ENCODE results near the gene UNC45A. TPM values are rescaled to one million over a fixed set of nuclear protein-coding genes. Genes with fewer than 3 reads are reported as not detected.
"Not testable (repeated sequence)": the region's sequence is repeated elsewhere in the genome, so short reads cannot be mapped to it uniquely, and the experiment has no call there.

Gene UNC45A
- total RNA-seq, 1 donor from 2014 or later = 48.9 TPM

- peak; percentile 63 for ATAC-seq
Measured at GRCh38 chr15:90902840-90903732, 32.0 kb upstream of the UNC45A start, which contains the start of gene MAN2A2. Gene MAN2A2 (plus strand): TSS chr15:90903302. CDS start chr15:90904208, 906 bp downstream.

GRCh38 chr15:90903733-90904536 lies 31.1 kb upstream of the UNC45A start:
- ATAC-seq = peak; percentile 24

DNA sequence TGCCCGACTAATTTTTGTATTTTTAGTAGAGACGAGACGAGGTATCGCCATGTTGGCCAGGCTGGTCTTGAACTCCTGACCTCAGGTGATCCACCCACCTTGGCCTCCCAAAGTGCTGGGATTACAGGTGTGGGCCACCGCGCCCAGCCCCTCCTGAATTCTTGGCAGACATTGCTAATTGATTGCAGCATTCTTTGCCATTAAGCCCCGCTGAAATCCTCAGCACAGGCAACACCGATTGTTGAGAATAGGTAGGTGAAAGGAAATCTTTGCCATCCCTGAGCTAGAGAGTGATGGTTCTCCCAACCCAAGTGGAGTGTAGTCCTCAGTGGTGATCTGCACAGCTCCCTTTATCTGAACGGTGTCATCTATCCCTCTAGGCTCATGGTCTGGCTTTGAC lies 30.3 kb upstream of the UNC45A start:
- no peak for ATAC-seq

GRCh38 chr15:90905306-90906180 lies 29.5 kb upstream of the UNC45A start:
- no peak for ATAC-seq

GRCh38 chr15:90906181-90906849 lies 28.8 kb upstream of the UNC45A start:
- no peak for ATAC-seq

DNA sequence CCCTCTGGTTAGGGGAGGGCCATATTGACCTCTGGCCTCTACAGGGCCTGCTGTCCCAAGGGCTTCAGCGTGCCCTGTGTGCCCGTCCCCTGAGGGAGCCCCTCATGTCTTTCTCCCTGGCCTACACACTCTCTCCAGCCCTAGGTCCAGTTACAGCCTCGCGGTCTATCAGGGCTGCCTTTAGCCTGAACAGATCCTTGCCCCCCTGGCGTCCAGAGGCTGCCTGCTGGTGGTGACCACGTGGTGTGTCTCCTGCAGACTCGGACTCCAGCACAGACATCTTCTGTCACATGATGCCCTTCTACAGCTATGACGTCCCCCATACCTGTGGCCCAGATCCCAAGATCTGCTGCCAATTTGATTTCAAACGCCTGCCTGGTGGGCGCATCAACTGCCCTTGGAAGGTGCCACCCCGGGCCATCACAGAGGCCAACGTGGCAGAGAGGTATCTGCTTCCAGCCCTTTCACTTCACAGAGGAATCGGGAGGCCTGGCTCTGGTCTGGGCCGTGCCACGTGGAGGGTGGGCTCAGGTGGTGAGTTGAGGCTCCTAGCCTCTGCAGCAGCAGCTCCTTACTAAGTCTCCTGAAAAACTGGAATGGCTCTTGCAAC lies 27.9 kb upstream of the UNC45A start:
- ATAC-seq = no peak

DNA sequence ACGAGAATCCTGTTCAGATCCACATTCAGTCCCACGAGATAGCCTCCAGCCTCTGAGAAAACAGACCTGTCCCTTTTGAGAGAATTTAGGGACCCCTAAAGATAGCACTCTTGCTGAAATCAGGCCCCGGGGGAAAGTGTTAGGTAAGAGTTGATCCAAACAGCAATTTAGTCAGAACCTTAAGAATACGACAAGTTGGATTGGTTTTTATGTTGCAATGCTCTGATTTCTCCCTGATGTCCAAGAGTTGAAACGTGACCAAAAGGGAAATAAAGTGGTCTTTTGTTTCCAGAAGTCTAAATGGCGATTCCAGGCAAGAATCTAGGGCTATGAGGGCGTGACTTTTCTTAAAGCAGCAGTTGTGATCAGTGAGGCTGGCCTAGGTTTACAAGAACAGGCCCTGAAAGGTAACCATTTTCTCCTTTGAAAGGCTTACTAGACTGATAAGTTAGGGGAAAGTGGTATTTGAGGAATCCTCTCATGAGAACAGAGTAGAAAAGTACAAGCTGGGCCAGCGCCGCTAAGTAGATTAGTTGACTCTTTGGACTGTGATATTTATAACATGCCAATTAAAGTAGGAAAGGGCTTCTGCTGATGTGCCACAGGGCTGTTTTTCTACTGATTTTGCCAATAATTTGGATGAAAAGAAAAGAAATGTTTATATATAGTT lies 27.1 kb upstream of the UNC45A start:
- no peak for ATAC-seq

DNA sequence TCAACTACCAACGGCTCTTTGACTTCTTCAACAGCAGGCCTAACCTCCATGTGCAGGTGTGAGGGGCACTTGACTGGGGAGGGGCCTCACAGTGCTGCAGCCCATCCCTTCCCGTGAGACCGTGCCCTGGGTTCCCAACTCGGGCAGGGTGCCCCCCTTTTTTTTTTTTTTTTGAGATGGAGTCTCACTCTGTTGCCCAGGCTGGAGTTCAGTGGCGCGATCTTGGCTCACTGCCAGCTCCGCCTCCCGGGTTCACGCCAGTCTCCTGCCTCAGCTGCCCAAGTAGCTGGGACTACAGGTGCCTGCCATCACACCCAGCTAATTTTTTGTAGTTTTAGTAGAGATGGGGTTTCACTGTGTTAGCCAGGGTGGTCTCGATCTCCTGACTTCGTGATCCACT lies 25.6 kb upstream of the UNC45A start:
- ATAC-seq = not testable (repeated sequence)

GRCh38 chr15:90909976-90910375 lies 25.1 kb upstream of the UNC45A start:
- no peak for ATAC-seq

DNA sequence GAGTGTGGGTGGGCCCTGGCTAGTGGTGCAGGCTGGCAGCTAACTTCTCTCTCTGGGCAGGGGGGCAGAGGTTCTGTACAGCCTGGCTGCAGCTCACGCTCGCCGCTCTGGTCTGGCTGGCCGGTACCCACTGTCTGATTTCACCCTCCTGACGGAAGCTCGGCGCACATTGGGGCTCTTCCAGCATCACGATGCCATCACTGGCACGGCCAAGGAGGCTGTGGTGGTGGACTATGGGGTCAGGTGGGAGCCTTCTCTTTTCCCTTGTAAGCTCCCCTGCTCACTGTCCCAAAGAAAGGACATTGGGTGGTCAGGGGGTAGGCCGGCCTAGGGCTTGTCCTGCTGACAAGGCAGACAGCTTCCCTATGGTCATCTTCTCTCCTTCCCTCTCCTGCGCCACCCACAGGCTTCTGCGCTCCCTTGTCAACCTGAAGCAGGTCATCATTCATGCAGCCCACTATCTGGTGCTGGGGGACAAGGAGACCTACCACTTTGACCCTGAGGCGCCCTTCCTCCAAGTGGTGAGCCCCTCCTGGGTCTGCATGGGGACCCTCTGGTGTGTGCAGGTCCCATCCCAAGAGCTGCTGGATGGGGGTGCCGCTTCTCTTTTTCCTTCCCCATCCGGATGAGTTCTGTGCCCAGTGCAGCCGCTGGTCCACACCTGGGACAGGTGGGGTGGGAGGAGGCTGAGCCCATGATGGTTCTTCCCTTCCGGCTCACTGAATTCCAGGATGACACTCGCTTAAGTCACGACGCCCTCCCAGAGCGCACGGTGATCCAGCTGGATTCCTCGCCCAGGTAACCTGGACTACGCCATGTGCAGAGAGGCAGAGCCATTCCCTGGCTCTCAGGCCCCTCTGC lies 24.4 kb upstream of the UNC45A start:
- no peak for ATAC-seq

GRCh38 chr15:90911302-90911623 lies 23.8 kb upstream of the UNC45A start:
- no peak for ATAC-seq

- ATAC-seq = no peak
Measured at GRCh38 chr15:90911906-90912769, 22.9 kb upstream of the UNC45A start.

DNA sequence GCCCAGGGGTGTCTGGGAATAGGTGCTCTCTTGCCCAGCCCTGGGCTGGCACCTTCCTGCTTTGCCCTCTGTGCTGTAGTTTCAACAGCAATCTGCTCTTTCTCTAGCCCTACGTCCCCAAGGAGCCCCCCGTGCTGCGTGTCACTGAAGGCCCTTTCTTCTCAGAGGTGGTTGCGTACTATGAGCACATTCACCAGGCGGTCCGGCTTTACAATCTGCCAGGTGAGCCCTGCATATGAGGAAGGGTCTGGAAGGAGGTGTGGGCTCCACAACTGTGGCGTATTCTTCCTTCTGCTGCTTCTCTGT lies 22.4 kb upstream of the UNC45A start:
- no peak for ATAC-seq

- no peak for ATAC-seq
Measured at GRCh38 chr15:90913398-90913944, 21.6 kb upstream of the UNC45A start.

DNA sequence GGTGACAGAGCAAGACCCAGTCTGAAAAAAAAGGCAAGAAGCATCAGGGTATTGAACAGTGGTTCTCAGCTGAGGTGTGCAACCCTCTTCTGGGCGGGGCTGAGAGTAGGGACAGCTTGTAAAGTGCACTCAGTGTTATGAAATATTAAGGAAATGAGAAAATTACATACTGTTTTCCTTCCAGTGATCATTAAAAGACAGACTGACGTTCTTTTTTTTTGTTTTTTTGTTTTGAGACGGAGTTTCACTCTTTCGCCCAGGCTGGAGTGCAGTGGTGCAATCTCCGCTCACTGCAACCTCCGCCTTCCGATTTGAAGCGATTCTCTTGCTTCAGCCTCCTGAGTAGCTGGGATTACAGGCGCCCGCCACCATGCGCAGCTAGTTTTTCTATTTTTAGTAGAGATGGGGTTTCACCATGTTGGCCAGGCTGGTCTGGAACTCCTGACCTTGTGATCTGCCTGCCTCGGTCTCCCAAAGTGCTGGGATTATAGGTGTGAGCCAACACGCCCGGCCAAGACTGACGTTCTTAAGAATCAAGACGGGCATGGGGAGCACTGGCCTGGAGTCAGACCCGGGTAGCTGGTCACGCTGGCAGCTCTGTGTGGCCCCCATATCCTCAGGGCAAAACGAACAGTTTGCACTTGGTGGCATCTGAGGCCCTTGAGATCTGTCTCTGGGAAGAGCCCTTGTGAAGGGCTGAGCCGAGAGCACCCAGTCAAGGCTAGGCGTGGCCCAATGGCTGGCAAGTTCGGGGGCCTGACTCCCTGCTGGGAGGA lies 20.6 kb upstream of the UNC45A start:
- ATAC-seq = no peak

DNA sequence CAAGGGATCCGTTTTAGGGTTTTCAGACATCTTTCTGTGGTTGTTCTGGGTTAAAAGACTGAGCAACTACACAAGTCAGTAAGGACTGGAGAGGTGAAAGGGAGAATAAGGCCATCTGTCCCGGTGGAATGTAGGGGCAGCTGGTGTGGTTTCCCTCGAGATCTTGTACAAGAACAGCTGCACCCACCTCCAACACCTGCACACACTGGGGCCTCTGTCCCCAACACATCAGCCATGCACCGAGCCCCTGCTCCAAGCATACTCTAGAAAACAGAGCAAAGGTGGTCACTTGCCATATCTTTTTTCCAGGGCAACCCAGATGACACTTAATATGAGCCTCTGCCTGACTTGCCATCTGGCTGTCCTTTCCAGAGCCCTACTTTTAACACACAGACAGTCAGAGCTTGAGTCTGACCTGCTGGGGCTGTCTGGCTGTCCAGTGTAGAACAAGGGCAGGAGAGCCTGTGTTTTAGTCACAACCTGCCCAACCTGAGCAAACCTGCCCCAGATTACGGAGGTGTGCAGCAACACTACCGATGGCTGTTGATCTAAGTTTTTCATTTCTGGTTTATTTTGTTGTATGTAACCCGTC lies 19.8 kb upstream of the UNC45A start:
- peak; percentile 65 for ATAC-seq

- ATAC-seq = peak; percentile 24
Measured at GRCh38 chr15:90915808-90916440, 19.2 kb upstream of the UNC45A start.
